Tibial artery (tissue), 4 donors: ENCODE data around the gene KLK5.
A peak's percentile ranks its signal among the peaks of the same experiment; 100 is the strongest.
"Not testable (repeated sequence)": the region's sequence is repeated elsewhere in the genome, so short reads cannot be mapped to it uniquely, and the experiment has no call there.

Source experiments
- DNase-seq, 2 donors: peaks; one replicate each; pipeline ENCODE4 v3.0.0-alpha.2; 2019
- H3K27ac ChIP-seq, 2 donors: fragments of 200-600 bp; sonication (generic) in 1 of 2; 1 replicate in 1 of 2; 2 replicates in 1 of 2; pipeline ENCODE4 v1.5.1; 2018 to 2019; ENCODE audit warnings: mild to moderate bottlenecking in 1 of 2
- H3K27me3 ChIP-seq, 2 donors: fragments of 200-600 bp; sonication (generic) in 1 of 2; one replicate each; pipeline versions ENCODE4 v1.5.1 to v1.6.0; 2016 to 2019
- H3K36me3 ChIP-seq, 3 donors: fragments of 200-600 bp; sonication (generic) in 2 of 3; one replicate each; pipeline ENCODE4 v1.5.1; 2016 to 2019; ENCODE audit warnings: mild to moderate bottlenecking in 2 of 3
- H3K4me1 ChIP-seq, 4 donors: fragments of 200-600 bp; sonication (generic) in 2 of 4; 1 replicate in 3 of 4; 2 replicates in 1 of 4; pipeline ENCODE4 v1.5.1; 2016 to 2019
- H3K4me3 ChIP-seq, 2 donors: fragments of 200-600 bp; sonication (generic) in 1 of 2; 1 replicate in 1 of 2; 2 replicates in 1 of 2; pipeline ENCODE4 v1.5.1; 2018 to 2019; ENCODE audit warnings: mild to moderate bottlenecking in 2 of 2
- H3K9me3 ChIP-seq, 3 donors: fragments of 200-600 bp; sonication (generic) in 1 of 3; one replicate each; pipeline ENCODE4 v1.5.1; 2016 to 2019
- CTCF ChIP-seq, 2 experiments: fragments of 200-600 bp in 1 of 2; fragments of 450-650 bp in 1 of 2; IDR thresholded peaks; one replicate each; pipeline ENCODE4 v1.5.1; 2017 to 2019; ENCODE audit warnings: antibody characterized with exemption in 2 of 2, mild to moderate bottlenecking in 1 of 2, moderate library complexity in 1 of 2
- intact Hi-C: fragments of 100-400 bp; cut with DNase I; formaldehyde crosslinking; loops from one replicate; pipeline ENCODE4 v1.15.0; 2023; ENCODE audit warnings: low total_unique reads

KLK5 gene

DNA sequence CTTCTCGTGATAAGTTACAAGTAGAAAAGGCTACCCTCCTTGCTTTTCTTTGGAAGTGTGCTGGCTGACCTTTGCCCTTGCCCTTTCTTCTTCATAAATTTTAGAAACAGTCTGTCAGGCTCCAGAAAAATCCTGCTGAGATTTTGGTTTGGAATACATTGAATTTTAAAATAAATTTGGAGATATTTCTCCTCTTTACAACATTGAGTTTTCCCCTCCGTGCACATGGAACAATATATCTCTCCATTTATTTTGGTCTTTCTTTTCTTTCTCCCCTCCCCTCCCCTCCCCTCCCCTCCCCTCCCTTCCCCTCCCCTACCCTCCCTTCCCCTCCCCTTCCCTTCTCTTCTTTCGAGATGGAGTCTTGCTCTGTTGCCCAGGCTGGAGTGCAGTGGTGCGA, 50.2 kb downstream of the KLK5 start:
- Histone ChIP-seq H3K27ac (no peak overlapping the region), H3K4me1 (no peaks in the 10 kb centered on the region), H3K27me3 (peaks cover 0 to 9% of the 10 kb centered on the region in 2 donors), H3K4me3 (no peak overlapping the region), H3K9me3 (no peaks in the 10 kb centered on the region), H3K36me3 (no peaks in the 10 kb centered on the region)
- DNase-seq = no peak
- no peak for TF ChIP-seq CTCF (IDR thresholded peaks at IDR 0.05)
- intact Hi-C loops = no loop called here

DNA sequence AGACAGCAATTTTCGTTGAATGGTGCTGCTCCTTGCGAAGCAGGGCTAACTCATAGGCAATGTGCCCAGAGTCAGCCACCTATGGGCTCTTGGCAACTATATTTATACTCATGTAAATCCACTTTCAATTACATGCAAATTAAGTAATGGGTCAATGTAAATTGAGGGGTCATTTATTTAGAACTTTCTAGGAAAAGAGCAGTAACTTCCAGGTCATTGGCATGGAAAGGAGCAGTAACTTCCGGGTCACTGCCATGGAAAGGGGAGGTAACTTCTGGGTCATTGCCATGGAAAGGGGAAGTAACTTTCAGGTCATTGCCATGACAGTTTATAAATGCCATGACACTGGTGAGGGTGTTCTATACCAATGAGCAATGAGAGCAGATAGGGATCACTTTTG, 53.3 kb downstream of the KLK5 start:
- no peaks in the 10 kb centered on the region for H3K4me1 ChIP-seq
- intact Hi-C loops = no loop called here
- no peaks in the 10 kb centered on the region for H3K27me3 ChIP-seq
- no peaks in the 10 kb centered on the region for H3K9me3 ChIP-seq
- no peak overlapping the region for H3K4me3 ChIP-seq
- TF ChIP-seq CTCF (IDR thresholded peaks at IDR 0.05) = no peak
- DNase-seq = no peak
- H3K36me3 ChIP-seq = no peaks in the 10 kb centered on the region
- no peak overlapping the region for H3K27ac ChIP-seq

DNA sequence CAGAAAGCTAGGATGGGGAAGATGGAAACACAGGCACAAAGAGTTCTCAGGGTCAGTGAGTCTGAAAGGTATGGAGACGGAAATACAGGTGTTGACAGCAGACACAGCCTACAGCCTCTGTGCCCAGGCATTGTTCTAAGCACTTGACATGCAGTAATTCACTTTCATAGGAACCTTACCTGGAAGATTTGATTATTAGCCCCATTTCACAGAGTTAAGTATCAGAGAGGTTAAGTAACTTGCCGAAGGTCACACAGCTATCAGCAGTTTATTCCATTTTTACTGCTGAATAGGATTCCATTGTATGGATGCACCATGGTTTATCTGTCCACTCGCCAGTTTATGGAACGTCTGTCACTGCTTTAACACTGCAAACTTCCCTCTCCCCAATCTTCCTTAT, 54.8 kb downstream of the KLK5 start:
- no peaks in the 10 kb centered on the region for H3K9me3 ChIP-seq
- peak in 1 of 2 donors; percentile 5 for DNase-seq
- no peaks in the 10 kb centered on the region for H3K4me1 ChIP-seq
- no peak for TF ChIP-seq CTCF (IDR thresholded peaks at IDR 0.05)
- intact Hi-C loops = no loop called here
- no peak overlapping the region for H3K27ac ChIP-seq
- peaks cover 0 to under 1% of the 10 kb centered on the region in 2 donors for H3K27me3 ChIP-seq
- H3K36me3 ChIP-seq = no peaks in the 10 kb centered on the region
- H3K4me3 ChIP-seq = no peak overlapping the region

GRCh38 chr19:50897612-50898011, 55.2 kb downstream of the KLK5 start:
- peak in 1 of 2 donors; percentile 13 for DNase-seq
- Histone ChIP-seq H3K4me3 (no peak overlapping the region), H3K27ac (no peak overlapping the region), H3K9me3 (no peaks in the 10 kb centered on the region), H3K36me3 (no peaks in the 10 kb centered on the region), H3K4me1 (no peaks in the 10 kb centered on the region), H3K27me3 (peaks cover 0 to 5% of the 10 kb centered on the region in 2 donors)
- TF ChIP-seq CTCF (IDR thresholded peaks at IDR 0.05) = no peak
- intact Hi-C loops = no loop called here

- Histone ChIP-seq H3K27me3 (peaks cover 0 to 5% of the 10 kb centered on the region in 2 donors), H3K4me1 (no peaks in the 10 kb centered on the region), H3K9me3 (no peaks in the 10 kb centered on the region), H3K4me3 (no peak overlapping the region), H3K27ac (no peak overlapping the region), H3K36me3 (no peaks in the 10 kb centered on the region)
- intact Hi-C loops = no loop called here
- DNase-seq = no peak
- TF ChIP-seq CTCF (IDR thresholded peaks at IDR 0.05) = no peak
These were observed 55.6 kb downstream of the KLK5 start for GRCh38 chr19:50897191-50897607.

DNA sequence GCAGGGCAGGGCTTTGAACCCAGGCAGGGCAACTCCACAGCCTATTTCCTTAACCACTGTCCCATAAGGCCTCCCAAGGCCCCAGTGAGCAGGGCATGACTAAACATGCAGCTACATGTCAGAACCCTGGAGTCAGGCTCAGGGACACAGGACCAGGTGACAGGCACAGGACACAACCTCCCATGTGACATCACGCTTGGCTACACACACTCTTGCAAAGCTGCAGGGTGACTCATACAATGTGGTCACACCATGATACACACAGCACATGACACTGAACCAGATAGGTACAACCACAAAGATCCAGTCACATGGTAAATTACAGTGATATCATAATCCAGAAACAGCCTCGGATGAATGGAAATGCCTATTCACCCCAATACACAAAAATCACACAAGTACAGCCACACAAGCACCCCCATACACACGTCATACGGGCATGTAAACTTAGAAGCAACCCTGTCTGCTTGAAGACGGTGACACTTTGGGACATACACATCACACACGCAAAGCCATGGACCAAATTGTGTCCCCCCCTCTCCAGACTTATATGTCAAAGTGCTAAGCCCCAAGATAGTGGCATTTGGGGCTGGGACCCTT, 56.1 kb downstream of the KLK5 start:
- H3K27me3 ChIP-seq = peaks cover 0 to 8% of the 10 kb centered on the region in 2 donors

GRCh38 chr19:50896089-50896590, 56.7 kb downstream of the KLK5 start:
- H3K4me3 ChIP-seq, H3K27ac ChIP-seq, H3K36me3 ChIP-seq, H3K4me1 ChIP-seq, intact Hi-C loops, H3K9me3 ChIP-seq, H3K27me3 ChIP-seq: not testable (repeated sequence)
- DNase-seq = peak in 1 of 2 donors; percentile 20

More for the DNA sequence above, 56.1 kb downstream of the KLK5 start:
- Histone ChIP-seq H3K36me3 (no peaks in the 10 kb centered on the region), H3K27ac (no peak overlapping the region), H3K4me3 (no peak overlapping the region), H3K4me1 (no peaks in the 10 kb centered on the region), H3K9me3 (no peaks in the 10 kb centered on the region)
- peak in 1 of 2 donors; percentile 58 for DNase-seq
- no peak for TF ChIP-seq CTCF (IDR thresholded peaks at IDR 0.05)
- intact Hi-C loops = no loop called here
